Pancreas (tissue), 10 donors: ENCODE results near the gene SPARCL1. TPM values are rescaled to one million over a fixed set of nuclear protein-coding genes. Genes with fewer than 3 reads are reported as not detected.
A peak's percentile ranks its signal among the peaks of the same experiment; 100 is the strongest.

ENCODE experiments used
- ATAC-seq, 4 donors: fragments of 200-7000 bp; cut with Tn5 transposase; one replicate each; pipeline versions ENCODE4 v1.8.0 to v1.9.1; 2020; ENCODE audit warnings: mild to moderate bottlenecking in 4 of 4, moderate library complexity in 4 of 4
- DNase-seq, 6 donors: peaks; one replicate each; pipeline ENCODE4 v3.0.0-alpha.2; 2020
- FAIRE-seq: peaks from 2 replicates; lab custom pipeline; 2012; peaks lifted over from hg19 to GRCh38; lab: Jason Lieb, UNC
- H3K27ac ChIP-seq, 4 donors: fragments of 200-600 bp; sonication (generic); 1 replicate in 3 of 4; 2 replicates in 1 of 4; pipeline versions ENCODE4 v1.5.0 to v1.8.0; 2020
- H3K27me3 ChIP-seq, 4 donors: fragments of 200-600 bp; one replicate each; pipeline ENCODE4 v1.8.0; 2021
- H3K36me3 ChIP-seq, 3 donors: fragments of 200-600 bp; sonication (generic) in 1 of 3; one replicate each; pipeline versions ENCODE4 v1.5.0 to v1.8.0; 2020 to 2021
- H3K4me1 ChIP-seq, 3 donors: fragments of 200-600 bp; one replicate each; pipeline ENCODE4 v1.8.0; 2021
- H3K4me3 ChIP-seq, 4 donors: fragments of 200-600 bp; sonication (generic) in 2 of 4; one replicate each; pipeline versions ENCODE4 v1.5.0 to v1.8.0; 2020 to 2021
- H3K9me3 ChIP-seq, 4 donors: fragments of 200-600 bp; one replicate each; pipeline ENCODE4 v1.8.0; 2021
- CTCF ChIP-seq, 4 donors: fragments of 200-600 bp; sonication (generic) in 3 of 4; IDR thresholded peaks; one replicate each; pipeline versions ENCODE4 v1.5.0 to v1.8.0; 2021; ENCODE audit warnings: antibody characterized with exemption in 4 of 4
- WGBS, 2 donors: extraction: QIAGEN DNeasy Blood & Tissue Kit; methylation state at CpG; one replicate each; pipeline ENCODE4 v1.1.7; 2013; 5-methylcytosine and 5-hydroxymethylcytosine counted together
- intact Hi-C, 3 donors: fragments of 100-400 bp; cut with DNase I; formaldehyde crosslinking; loops; one replicate each; pipeline versions ENCODE4 v1.11.1 to v1.14.2; 2022
- polyA plus RNA-seq, 2 donors: library from polyadenylated mRNA; stranded (reverse); fragments of 200-250 nt; gene quantifications; one replicate each; pipeline ENCODE4 v1.2.3, GENCODE V29; 2013
- total RNA-seq, 6 donors: library from RNA; stranded (reverse); fragmentation: NEBNext Ultra II Directional in 4 of 6; extraction: Animal tissue kit (Norgen Biotek cat#: 25700) in 4 of 6; gene quantifications; one replicate each; pipeline versions ENCODE4 v1.2.1 to v1.2.4, GENCODE V29; 2021 to 2023
- donor health status: healthy with polysubstance abuse.
- donor health status: DM: no; HTN: no; CAD: no; lungs with moderate emphysema.
- donor health status: DM: no; HTN: no; CAD: no.
- donor health status: control.
- donor health status: control.
- donor health status: Bipolar disorder and iron deficiency.
- donor health status: DM: yes; HTN: yes; CAD: no.
- donor health status: DM: no; HTN: no; CAD: no.
- donor health status: DM: no; HTN: no; CAD: no.
- donor health status: DM: yes; HTN: yes; CAD: no.

SPARCL1 gene
- total and polyA plus RNA-seq, 8 donors: 19.6 to 77.0 (median 34.6) TPM

DNA sequence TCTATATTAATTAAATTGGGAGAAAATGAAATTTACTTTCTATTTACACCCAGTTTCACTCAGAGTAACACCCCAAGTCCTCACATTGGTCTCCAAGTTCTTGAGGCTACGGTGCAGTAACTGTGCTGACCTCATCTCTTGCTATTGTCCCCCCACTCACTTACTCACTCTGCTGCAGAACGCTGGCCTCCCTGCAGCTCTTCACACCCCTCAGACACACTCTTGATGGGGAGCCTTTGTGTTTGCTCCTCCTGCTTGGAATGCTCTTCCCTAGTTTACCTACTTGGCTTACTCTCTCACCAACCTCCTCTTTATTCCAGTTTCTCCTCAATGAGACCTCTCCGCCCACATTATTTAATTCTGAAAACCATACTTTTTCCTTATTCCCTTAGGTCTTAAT lies 22.2 kb upstream of the SPARCL1 start:
- ATAC-seq (no peak), FAIRE-seq (no peak), DNase-seq (no peak)
- no peak for TF ChIP-seq CTCF (IDR thresholded peaks at IDR 0.05)
- no peaks in the 10 kb centered on the region for H3K9me3 ChIP-seq
- WGBS, 2 donors: 55 to 62% methylated on average over 3 of the region's 3 CpGs
- no peak overlapping the region for H3K4me3 ChIP-seq
- no peaks in the 10 kb centered on the region for H3K27me3 ChIP-seq
- no peak overlapping the region for H3K27ac ChIP-seq
- no peaks in the 10 kb centered on the region for H3K36me3 ChIP-seq
- H3K4me1 ChIP-seq: no peaks in the 10 kb centered on the region
- intact Hi-C loops: no loop called here

DNA sequence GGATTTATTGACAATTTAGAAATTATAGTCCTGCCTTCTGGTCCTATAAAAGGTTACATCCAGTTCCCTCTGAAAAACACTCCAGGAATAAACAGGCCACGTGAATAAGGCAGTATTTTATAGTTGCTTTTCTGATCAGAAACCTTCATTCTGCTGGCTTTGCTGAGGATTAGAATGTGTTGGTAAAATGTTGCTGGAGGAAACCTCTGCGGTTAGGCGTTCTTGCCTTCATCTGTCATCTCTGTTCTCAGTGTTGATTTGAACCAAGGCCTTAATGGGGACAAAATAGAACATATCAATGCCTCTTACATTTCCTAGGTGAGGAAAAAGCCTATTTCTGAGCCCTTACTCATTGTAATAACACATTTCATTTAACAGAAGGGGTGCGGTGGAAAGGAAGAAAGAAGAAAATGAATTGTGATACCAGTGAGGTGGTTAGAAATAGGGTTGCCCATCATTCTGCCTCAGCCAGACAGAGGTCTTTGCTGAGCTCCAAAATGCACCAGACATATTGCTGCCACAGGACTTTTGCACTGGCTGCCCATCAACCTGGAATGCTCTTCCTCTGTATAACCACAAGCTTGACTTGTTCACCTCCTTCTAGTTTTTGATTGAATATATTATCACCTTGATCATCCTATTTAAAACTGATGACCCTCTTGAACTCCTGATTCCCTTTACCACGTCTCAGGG lies 18.0 kb upstream of the SPARCL1 start:
- intact Hi-C loops: no loop called here

GRCh38 chr4:87545052-87545451 lies 15.9 kb upstream of the SPARCL1 start:
- no peak for ATAC-seq
- no peak for FAIRE-seq
- Histone ChIP-seq H3K4me3 (no peak overlapping the region), H3K27ac (no peak overlapping the region), H3K27me3 (no peaks in the 10 kb centered on the region), H3K36me3 (no peaks in the 10 kb centered on the region), H3K4me1 (no peaks in the 10 kb centered on the region), H3K9me3 (no peaks in the 10 kb centered on the region)
- intact Hi-C loops: no loop called here
- no peak for DNase-seq
- 83 to 94% methylated on average over 3 of the region's 3 CpGs for WGBS, 2 donors
- TF ChIP-seq CTCF (IDR thresholded peaks at IDR 0.05): no peak

More for the DNA sequence above, 18.0 kb upstream of the SPARCL1 start:
- ATAC-seq (no peak), DNase-seq (no peak), FAIRE-seq (no peak)
- 57 to 75% methylated on average over 5 of the region's 5 CpGs for WGBS, 2 donors
- H3K36me3 ChIP-seq: no peaks in the 10 kb centered on the region
- no peaks in the 10 kb centered on the region for H3K4me1 ChIP-seq
- no peak overlapping the region for H3K27ac ChIP-seq
- no peaks in the 10 kb centered on the region for H3K27me3 ChIP-seq
- no peak for TF ChIP-seq CTCF (IDR thresholded peaks at IDR 0.05)
- no peak overlapping the region for H3K4me3 ChIP-seq
- no peaks in the 10 kb centered on the region for H3K9me3 ChIP-seq

- DNase-seq: no peak
- peak in 1 of 4 donors; percentile 9 for TF ChIP-seq CTCF (IDR thresholded peaks at IDR 0.05)
These were observed 14.8 kb upstream of the SPARCL1 start for GRCh38 chr4:87543835-87544461.

DNA sequence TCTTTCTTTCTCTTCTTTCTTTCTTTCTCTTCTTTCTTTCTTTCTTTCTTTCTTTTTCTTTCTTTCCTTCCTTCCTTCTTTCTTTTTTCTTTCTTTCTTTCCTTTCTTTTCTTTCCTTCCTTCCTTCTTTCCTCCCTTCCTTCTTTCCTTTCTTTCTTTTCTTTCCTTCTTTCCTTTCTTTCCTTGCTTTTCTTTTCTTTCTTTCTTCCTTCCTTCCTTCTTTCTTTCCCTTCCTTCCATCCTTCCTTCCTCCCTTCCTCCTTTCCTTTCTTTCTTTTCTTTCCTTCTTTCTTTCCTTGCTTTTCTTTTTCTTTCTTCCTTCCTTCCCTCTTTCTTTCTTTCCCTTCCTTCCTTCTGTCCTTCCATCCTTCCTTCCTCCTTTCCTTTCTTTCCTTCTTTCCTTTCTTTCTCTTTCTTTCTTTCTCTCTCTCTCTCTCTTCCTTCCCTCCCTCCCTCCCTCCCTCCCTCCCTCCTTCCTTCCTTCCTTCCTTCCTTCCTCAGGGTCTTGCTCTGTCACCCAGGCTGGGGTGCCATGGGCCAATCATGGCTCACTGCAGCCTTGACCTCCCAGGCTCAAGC lies 13.6 kb upstream of the SPARCL1 start:
- TF ChIP-seq CTCF (IDR thresholded peaks at IDR 0.05): no peak
- H3K36me3 ChIP-seq: no peaks in the 10 kb centered on the region
- H3K27ac ChIP-seq: no peak overlapping the region
- H3K9me3 ChIP-seq: no peaks in the 10 kb centered on the region
- DNase-seq: no peak
- intact Hi-C loops: no loop called here
- no peaks in the 10 kb centered on the region for H3K4me1 ChIP-seq
- ATAC-seq: no peak
- H3K4me3 ChIP-seq: no peak overlapping the region
- no peak for FAIRE-seq
- no peaks in the 10 kb centered on the region for H3K27me3 ChIP-seq

More at GRCh38 chr4:87543835-87544461, 14.8 kb upstream of the SPARCL1 start:
- no peak for FAIRE-seq
- no peaks in the 10 kb centered on the region for H3K36me3 ChIP-seq
- H3K27ac ChIP-seq: no peak overlapping the region
- WGBS, 2 donors: 20 to 37% methylated on average over 3 of the region's 3 CpGs
- no peak overlapping the region for H3K4me3 ChIP-seq
- intact Hi-C loops: no loop called here
- ATAC-seq: peak in 2 of 4 donors; percentile 54 to 57
- no peaks in the 10 kb centered on the region for H3K9me3 ChIP-seq
- no peaks in the 10 kb centered on the region for H3K27me3 ChIP-seq
- H3K4me1 ChIP-seq: no peaks in the 10 kb centered on the region
